ENCODE measurements around the gene SIGLEC14.

The SIGLEC14 gene

GRCh38 chr19:51610576-51610975 lies 36.0 kb downstream of the SIGLEC14 start:
- no peak for DNase-seq

GRCh38 chr19:51607920-51608562 lies 38.6 kb downstream of the SIGLEC14 start:
- DNase-seq: peak; percentile 7

- no peak for DNase-seq
These were observed 39.5 kb downstream of the SIGLEC14 start for GRCh38 chr19:51607077-51607476.

GRCh38 chr19:51602189-51602854 lies 44.3 kb downstream of the SIGLEC14 start:
- DNase-seq: no peak

GRCh38 chr19:51600940-51601580 lies 45.6 kb downstream of the SIGLEC14 start:
- no peak for DNase-seq

- no peak for DNase-seq
These were observed 47.5 kb downstream of the SIGLEC14 start for GRCh38 chr19:51599084-51599483.

GRCh38 chr19:51598159-51598915 lies 48.3 kb downstream of the SIGLEC14 start:
- no peak for DNase-seq

- DNase-seq: peak; percentile 16
These were observed 51.1 kb downstream of the SIGLEC14 start for GRCh38 chr19:51595190-51596175.

- DNase-seq: no peak
These were observed 51.9 kb downstream of the SIGLEC14 start for GRCh38 chr19:51594774-51595109.

- peak; percentile 99 for DNase-seq
These were observed 52.5 kb downstream of the SIGLEC14 start for GRCh38 chr19:51593969-51594773.

- DNase-seq: peak; percentile 54
These were observed 53.3 kb downstream of the SIGLEC14 start for GRCh38 chr19:51593138-51593890.

Measured in NCI-H69 (cell line).